Right renal pelvis (tissue), 4 donors: ENCODE results near the gene IER5L. TPM values are rescaled to one million over a fixed set of nuclear protein-coding genes. Genes with fewer than 3 reads are reported as not detected.
A peak's percentile ranks its signal among the peaks of the same experiment; 100 is the strongest.
"Not testable (repeated sequence)": the region's sequence is repeated elsewhere in the genome, so short reads cannot be mapped to it uniquely, and the experiment has no call there.

Source experiments
- DNase-seq, 4 donors: peaks; one replicate each; pipeline ENCODE4 v3.0.0-alpha.2; 2013; ENCODE audit warnings: low read depth in 4 of 4, low spot score in 3 of 4, missing footprints in 1 of 4
- polyA plus RNA-seq, 4 donors: library from polyadenylated mRNA; unstranded; fragments of 120-200 nt; gene quantifications; one replicate each; pipeline ENCODE4 v1.2.1, GENCODE V29; 2013; ENCODE audit not compliant: insufficient read length in 4 of 4

Gene IER5L
- polyA plus RNA-seq, 4 donors = 9.0 to 16.6 (median 11.2) TPM

- DNase-seq = no peak
Measured at GRCh38 chr9:129204840-129205239, 26.8 kb upstream of the IER5L start.

DNA sequence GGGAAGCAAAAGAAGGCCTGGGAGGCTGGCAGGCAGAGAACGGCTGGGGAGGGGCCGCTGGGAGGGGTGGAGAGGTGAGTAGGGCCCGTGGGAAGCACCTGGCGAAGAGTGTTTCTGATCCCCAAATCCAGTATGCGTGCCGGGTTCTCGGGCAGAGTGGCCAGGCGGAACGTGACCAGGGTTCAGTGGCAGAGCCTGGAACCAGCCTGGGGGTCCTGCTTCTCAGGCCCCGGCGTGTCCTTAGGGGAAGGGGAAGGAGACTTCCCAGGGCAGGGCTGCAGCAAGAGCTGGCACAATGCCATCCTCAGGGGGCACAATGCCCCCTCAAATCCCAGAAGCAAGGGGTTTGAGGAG lies 25.5 kb upstream of the IER5L start:
- no peak for DNase-seq

GRCh38 chr9:129202613-129203555 lies 24.8 kb upstream of the IER5L start:
- DNase-seq = peak in 1 of 4 donors; percentile 75

DNA sequence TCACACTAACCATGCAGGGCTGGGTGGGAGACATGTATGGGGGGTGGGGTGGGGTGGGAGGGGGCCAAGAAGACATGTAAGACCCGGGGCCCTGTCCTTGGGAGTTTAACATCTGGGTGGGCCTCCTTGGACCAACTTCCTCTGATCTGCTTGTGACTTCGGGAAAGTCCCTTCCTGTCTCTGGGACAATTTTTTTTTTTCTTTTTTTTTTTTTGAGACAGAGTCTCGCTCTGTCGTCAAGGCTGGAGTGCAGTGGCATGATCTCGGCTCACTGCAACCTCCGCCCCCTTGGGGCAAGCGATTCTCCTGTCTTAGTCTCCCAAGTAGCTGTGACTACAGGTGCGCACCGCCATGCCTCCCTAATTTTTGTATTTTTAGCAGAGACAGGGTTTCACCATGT lies 23.8 kb upstream of the IER5L start:
- no peak for DNase-seq

DNA sequence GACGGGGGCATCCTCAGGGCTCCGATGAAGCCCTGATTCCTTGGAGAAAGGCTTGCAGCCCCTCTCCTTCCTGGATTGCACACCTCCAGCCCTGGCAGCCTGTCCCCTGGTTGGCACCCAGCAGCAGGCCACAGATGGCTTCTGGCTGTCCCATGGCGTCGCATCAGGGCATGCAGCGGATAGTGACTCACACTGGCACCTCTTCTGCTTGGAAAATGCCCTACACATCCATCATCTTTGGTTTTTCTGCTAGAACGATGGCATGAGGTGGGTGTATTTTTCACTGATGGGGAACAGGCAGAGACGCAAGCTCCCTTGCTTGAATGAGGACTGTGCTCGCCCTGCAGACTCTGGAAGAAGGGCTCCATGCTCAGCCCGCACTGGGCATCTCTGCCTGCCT lies 23.2 kb upstream of the IER5L start:
- no peak for DNase-seq

GRCh38 chr9:129200255-129200654 lies 22.2 kb upstream of the IER5L start:
- no peak for DNase-seq

DNA sequence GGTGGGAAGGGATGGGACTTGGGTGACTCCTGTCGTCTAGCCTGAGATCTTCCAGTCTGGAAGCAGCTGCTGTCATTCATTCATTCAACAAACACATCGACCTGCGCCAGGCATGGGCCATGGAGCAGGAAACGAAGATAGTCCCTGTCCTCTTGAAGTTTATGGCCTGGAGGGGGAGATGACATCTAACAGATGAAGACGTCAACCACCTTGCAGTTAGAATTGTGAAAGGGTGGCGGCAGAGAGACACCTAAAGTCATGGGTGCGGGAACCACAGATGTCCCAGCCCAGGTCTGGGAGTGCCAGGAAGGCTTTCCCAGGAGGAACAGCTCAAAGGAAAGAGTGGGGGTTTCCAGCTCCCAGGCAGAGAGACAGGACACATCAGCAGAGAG lies 21.0 kb upstream of the IER5L start:
- no peak for DNase-seq

DNA sequence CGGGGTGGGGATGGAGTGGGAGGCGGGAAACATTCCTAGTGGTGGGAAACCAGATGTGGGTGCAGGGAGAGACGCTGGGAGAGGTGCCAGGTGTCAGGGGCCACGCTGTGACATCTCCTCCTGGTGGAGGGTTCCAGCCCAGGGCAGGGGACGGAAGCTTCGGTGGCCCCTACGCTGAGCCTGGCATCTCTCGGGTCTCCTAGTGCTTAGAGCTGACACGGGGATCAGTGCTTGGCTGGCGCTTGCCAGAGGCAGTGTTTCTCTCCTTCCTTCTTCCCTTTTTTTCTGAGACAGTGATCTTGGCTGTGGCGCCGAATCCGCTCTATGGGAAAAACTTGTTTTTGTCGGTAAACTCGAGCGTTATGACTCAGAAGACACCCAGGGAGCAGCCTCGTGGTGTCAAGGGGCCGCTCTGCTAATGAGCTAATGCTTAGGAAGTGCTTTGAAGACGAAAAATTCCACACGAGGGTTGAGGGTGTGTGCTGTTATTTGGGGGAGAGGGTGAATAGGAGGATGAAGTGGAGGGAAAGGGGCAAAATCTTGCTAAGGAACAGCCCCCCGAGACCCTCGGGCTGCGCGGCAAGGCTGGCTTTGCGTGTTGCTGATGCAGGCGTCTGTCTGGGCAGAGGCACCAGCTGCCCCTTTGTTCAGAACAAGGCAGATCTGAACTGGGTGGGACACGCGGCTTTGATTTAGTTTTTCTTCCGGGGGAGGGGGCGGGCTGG lies 20.4 kb upstream of the IER5L start:
- DNase-seq = no peak

DNA sequence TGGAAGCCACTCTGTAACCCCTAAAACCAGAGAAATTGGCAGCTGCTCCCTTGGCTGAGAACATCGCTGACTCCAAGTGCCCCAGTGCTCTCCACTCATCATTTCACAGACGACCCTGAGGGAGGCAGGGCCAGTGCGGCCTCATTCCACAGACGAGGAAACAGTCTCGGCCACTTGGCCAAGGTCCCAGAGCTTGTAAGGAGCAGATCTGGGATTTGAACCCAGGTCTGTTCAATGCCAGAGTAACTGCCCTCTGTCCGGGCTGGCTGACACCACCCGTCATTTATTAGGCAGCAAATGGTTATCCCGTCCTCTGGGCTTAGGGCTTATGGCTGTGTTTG lies 19.9 kb upstream of the IER5L start:
- no peak for DNase-seq

GRCh38 chr9:129197045-129197444 lies 19.0 kb upstream of the IER5L start:
- DNase-seq = not testable (repeated sequence)

GRCh38 chr9:129195606-129196005 lies 17.5 kb upstream of the IER5L start:
- no peak for DNase-seq

DNA sequence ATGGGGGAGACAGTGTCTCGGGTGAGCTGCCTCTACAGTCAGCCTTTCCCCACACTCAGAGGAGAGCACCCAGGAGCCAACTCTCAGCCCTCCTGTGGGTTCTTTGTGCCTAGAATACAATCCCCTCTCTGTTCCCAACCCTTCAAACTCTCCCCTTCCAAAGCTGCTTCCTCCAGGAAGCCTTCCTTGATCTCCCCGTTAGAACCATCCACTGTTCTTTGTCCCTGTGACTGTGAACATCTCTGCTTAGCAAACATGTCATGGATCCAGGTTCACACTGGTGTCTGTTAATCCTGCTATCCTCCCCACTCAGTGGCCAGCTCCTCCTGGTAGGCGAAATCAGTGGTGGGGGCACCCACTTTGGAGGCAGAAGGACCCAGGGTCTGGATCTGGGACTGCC lies 16.2 kb upstream of the IER5L start:
- DNase-seq = no peak

- DNase-seq = no peak
Measured at GRCh38 chr9:129193655-129194054, 15.6 kb upstream of the IER5L start.

GRCh38 chr9:129191234-129191633 lies 13.2 kb upstream of the IER5L start:
- no peak for DNase-seq

DNA sequence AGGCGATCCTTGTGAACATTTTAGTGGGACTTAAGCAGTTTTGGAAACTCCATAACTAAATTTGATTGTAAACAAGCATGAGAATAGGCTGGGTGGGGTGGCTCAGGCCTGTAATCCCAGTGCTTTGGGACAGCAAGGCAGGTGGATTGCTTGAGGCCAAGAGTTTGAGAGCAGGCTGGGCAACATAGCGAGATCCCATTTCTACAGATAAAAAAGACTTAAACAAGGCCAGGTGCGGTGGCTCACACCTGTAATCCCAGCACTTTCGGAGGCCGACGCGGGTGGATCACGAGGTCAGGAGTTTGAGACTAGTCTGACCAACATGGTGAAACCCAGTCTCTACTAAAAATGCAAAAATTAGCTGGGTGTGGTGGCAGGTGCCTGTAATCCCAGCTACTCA lies 11.9 kb upstream of the IER5L start:
- DNase-seq = not testable (repeated sequence)

DNA sequence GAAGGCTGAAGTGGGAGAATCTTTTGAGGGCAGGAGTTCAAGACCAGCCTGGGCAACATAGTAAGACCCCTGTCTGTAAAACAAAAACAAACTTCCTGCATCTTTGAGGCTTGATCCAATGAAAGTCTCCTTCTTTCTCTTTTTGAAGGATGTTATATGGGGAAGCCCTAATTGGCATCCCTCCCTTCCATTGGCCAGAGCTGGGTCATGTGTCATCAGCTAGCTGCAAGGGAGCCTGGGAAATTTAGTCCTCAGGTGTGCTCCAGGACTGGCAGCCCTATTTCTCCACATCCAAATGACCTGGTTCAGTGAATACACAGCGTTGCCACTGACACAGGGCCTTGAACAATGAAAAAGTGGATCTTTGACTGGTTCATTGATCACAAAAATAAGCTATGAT lies 9.0 kb upstream of the IER5L start:
- DNase-seq = no peak

- DNase-seq = no peak
Measured at GRCh38 chr9:129185991-129186390, 7.9 kb upstream of the IER5L start.

- no peak for DNase-seq
Measured at GRCh38 chr9:129185402-129185801, 7.3 kb upstream of the IER5L start.

- no peak for DNase-seq
Measured at GRCh38 chr9:129184596-129185122, 6.6 kb upstream of the IER5L start.

GRCh38 chr9:129184219-129184524 lies 6.1 kb upstream of the IER5L start:
- no peak for DNase-seq

GRCh38 chr9:129183495-129184218 lies 5.6 kb upstream of the IER5L start:
- DNase-seq = no peak
